Suppressor macrophage (primary cell): Measurements from ENCODE around the gene MPHOSPH9.
A peak's percentile ranks its signal among the peaks of the same experiment; 100 is the strongest.

ENCODE experiments used
- DNase-seq, 4 experiments: peaks; one replicate each; pipeline ENCODE4 v3.0.0-alpha.2; 2020 to 2022

MPHOSPH9 gene

DNA sequence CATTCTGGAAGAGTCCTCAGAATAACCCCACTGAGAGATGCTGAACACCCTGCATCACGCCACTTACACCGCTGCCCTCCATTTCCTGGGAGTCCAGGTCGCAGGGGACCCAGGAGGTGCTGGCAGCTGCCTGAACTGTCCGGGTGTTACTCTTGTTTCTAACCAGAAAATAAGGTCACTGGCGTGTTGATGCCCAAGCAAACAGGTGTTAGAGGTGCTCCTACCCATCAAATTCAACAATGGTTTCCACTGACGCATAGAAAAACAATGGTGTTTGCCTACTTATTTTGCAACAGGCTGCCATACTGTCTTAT, 105.8 kb downstream of the MPHOSPH9 start:
- no peak for DNase-seq

DNA sequence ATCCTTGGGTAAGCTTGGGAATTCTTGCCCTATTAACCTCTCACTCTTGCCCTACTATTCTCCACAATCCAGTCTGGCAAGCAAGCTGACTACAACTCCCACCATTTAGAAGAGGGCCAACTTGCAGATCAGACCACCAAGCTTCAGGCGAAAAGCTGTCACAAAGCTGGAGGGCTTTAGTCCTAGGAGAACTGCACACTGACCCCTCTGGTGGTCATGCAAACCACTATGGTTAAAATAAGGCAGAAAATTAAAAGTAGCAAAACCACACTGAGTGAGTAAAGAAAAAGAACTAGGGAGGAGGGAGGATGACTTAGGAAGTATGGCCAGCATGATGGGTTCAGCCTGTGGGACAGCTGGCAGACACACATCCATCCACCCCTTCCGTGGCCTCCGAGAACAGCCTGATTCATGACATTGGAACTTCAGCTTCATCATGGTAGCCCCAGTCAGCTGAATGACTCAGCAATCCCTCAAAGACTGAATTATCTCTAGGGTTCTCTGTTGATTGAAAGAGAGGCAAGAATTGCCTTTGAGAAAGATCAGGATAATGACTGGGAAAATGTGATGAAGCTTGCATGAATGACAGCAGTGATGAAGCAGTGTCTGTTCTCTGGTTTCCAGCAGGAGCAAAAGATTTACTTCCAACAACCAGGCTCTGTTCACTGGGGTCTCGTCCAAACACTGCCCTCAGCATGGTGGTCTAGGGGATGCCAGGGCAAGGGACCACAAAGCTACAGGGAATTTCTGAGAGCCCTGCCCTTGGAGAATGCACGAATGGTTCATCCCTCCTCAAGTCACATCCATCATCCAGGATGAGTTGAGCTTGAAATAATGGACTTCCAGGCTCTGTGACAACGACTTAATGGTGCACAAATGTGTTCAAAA, 106.4 kb downstream of the MPHOSPH9 start:
- DNase-seq, result no peak

DNA sequence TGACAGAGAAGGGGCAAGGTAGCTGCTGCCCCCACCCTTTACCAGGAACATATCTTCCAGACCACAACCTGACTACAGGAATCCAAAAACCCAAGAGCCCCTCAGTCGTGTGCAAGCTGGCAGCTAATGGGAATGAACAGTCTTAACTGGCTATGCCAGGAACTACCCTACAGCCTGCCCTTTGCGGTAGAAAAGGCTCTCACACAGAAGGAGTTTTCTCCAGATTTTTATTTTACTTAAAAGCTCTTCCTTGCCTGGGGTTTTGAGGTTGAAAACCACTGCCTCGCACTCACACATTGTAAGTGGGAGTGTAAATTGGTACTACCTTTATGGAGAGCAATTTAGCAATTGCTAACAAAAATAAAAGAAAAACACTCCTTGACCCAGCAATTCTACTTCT, 110.3 kb downstream of the MPHOSPH9 start:
- no peak for DNase-seq

DNA sequence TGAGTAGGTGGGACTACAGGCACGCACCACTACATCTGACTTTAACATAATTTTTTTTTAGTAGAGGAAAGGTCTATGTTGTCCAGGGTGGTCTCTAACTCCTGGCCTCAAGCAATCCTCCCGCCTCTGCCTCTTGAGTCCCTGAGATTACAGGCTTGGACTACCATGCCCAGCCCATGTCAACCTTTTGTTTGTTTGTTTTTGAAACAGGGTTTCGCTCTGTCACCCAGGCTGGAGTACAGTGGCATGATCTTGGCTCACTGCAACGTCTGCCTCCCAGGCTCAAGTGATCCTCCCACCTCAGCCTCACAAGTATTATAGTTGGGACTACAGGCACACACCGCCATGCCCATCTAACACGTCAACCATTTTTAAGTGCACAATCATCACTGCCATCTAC, 111.3 kb downstream of the MPHOSPH9 start:
- DNase-seq, result no peak

DNA sequence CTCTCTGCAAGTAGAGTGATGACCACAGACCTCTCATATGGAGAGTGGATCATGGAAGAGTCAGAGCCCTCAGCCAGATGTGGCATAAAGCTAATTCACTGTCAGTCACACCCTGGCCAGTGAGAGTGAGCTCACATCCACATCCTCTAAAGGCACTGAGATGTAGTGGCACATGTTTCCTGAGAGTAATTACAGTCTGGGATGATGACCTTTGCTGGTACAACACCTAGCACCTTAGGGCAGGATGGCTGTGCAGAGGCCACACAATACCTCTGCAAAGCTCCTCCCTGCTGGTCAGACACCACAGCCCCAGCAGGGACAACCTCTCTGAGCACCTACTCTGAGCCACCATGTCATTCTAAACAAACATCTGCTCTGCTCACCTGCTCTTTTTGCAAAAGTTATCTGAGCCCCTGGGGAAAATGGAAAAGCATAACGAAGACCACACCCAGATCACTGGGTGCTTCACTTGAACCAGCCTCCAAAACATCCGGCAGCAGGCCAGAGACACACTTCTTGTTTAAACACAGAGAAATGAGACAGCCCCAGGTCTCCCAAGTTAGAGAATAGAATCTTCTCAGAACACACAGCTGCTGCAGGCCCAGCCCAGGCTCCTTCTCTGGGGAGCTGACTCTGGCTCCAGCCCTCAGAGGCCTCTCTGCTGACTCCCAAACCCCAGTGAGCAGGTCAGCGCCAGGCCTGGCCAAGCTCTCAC, 112.3 kb downstream of the MPHOSPH9 start:
- DNase-seq, result no peak

DNA sequence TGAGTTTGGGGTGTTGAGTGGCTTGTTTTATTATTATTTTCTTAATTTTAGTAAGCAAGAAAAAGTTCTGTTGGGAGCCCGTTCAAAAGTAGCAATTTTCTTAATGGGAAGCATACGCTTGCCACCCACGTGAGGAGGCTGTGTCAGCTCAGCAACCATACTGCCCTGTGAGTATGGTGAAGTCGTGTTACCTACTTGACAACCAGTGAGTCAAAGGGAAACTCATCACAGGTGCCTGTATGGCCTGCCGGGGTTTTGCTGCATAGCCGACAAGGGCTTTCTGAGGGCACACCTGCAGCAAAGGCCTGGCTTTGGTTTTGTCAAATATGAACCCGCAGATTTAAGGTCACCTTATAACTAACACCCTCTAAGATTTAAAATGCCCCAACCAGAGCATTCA, 113.1 kb downstream of the MPHOSPH9 start:
- DNase-seq, result no peak

DNA sequence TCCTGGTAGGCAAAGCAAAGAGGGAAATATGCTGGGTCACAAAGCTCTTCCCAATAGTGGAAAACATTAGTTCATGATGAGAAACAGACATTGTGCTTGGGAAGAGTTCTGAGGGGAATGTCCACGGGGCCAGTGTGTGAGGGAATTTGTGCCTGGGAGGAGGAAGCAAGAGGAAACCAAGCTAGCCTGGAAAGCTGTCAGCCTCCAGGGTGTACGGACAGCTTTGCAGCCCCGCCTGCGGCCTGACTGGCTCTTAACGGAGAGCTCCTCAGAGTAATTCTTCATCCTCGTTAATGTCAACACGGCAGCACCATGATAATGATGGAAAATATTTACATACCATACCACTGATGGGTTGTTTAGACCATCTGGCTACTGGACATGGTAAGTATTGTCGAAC, 114.4 kb downstream of the MPHOSPH9 start:
- DNase-seq, result no peak

DNA sequence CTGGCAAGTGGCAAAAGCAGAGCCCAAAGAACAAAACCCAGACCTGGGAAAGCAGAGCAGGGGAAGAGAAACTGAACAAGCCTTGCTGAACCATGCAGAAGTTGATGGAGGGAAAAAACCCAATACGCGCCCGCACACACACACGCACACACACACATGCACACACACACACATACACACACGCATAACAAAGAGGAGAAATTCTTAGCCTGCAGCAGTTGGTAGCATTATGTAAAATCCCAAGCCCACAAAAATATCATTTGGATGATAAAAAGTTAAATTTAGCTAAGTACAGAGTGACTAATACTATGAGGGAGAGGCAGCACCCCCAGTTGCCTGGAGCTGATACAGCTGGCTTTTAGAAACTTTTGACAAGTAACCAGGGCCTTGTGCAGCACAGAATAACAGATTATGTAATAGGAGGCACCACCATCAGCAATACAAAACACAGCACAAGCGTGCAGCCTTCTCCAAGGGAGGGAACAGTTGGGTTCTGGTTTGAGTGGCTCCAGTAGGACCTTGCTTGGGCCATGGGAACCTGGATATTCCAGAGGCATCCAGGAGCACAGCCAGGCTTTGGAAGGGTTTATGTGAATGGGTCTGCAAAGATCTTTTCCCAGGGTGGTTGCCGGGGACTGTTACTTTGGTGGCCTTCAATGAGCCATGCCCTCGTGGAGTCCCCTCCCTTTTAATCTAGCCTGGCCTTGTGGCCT, 117.4 kb downstream of the MPHOSPH9 start:
- DNase-seq, result peak; percentile 48 to 73 (median 56)

DNA sequence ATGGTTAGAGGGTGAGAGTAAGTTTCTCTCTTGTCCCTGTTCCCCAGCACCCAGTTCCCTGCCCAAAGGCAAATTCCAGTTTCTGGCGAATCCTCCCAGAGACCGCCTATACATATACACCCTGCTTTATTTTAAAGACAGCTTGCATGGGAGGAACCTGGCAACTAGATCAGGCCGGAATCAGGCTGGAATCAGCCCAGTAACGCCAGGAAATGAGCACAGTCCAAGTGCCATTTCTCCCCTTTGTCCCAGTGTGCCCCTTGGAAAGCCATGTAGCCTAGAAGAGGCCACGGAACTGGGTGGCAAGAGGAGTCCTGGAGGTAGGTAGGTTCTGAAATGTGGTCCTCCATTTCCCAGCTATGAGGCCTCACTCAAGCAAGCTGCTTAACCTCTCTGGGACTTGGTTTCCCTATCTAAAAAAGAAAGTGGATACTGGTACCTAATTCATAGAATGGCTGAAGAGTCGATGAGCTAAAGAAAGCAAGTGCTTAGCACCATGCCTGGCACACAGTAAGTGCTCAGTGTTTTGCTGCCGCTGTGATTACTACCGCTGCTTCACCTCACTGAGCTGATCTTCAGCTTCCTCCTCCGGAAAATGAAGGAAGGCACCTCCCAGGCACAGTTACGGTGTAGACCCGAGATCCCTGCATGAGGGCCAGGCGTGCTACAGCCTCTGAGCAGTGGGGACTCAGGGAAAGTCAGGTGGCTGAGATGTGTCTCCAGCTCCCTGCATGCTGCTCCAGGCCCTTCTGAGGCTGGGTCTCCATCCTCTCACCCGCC, 118.4 kb downstream of the MPHOSPH9 start:
- no peak for DNase-seq

DNA sequence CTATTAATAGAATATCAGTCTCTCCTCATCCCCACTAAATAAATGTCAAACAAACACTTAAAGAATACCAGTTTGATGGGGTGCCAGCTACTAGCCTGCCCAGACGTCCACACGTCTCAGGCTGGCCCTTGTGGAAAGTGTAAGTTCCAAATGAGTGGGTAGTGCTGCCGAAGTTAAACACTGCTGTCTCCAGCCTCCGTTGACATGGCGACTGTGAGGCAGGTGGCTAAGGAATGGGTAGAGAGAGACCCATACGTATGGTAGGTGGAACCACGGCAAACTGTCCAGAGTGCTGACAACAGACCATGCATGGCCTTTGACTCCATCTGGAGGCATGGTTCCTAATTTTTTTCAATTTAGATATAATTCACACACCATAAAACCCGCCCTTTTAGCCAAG, 119.9 kb downstream of the MPHOSPH9 start:
- no peak for DNase-seq

DNA sequence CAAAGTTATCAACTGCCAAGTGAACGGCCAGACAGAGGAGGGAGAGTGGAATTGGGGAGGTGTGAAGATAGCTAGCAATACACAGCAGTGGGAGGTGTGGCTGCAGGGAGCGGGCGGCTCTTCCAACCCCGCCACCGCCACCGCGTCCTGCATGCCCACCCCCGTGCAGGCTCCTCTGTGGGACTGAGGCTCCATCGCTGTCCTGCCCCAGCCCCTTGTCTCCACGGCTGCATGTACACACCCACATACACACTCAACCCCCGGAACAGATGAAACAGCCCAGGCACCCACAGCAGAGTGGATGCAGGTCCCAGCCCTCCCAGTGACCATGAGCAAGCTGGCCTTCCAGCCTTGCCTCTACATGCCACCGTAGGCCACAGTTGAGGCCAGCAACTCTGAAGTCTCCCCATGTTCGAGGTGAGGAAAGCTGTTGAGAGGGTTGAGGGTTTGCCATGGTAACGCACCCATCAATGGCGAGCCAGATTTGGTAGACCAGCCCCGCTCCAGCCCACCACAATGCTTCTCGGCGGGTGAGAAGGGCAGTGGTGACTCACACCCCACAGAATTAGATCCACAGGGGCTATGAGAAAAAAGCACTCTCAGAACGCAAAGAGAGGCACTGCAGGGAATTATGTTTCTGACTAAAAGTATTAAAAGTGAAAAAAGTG, 121.3 kb downstream of the MPHOSPH9 start:
- no peak for DNase-seq

DNA sequence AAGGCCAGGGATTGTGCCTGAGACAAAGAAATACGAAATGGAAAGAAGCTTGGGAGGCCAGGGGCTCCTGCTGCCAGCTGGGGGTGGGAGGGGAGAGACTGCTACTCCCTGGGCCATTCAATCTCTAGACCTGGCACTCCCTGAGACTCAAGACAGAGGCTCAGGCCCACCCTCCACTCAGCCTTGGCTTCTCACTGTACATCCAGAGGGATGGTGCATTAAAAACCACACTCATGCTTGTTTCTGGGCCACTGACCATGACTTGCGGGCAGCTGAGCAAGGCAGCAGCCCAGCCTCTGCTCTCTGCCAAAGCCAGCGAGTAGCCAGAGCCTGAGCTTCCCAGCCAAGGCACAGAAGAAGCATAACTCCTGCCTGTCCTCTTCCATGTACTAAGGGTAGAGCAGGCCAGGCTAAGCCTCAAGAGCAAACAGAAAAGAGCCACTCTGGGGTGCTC, 123.6 kb downstream of the MPHOSPH9 start:
- DNase-seq, result no peak

DNA sequence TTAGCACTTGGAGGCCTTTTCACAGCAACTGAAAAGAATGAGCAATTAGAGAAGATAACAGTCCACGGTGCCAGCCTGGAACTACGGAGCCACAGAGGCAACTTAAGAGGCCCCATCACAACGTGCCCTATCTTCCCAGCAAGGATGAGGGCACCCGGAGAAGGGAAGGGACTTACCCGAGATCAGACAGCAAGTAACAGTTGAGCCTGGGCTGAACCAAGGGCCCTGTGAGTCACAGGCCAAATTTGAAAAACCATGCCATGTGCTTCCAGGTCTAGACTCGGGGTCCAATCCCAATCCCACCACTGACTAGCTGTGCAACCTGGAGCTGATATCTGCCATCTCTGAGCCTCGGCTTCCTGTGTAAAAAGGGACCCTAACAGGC, 124.3 kb downstream of the MPHOSPH9 start:
- no peak for DNase-seq

DNA sequence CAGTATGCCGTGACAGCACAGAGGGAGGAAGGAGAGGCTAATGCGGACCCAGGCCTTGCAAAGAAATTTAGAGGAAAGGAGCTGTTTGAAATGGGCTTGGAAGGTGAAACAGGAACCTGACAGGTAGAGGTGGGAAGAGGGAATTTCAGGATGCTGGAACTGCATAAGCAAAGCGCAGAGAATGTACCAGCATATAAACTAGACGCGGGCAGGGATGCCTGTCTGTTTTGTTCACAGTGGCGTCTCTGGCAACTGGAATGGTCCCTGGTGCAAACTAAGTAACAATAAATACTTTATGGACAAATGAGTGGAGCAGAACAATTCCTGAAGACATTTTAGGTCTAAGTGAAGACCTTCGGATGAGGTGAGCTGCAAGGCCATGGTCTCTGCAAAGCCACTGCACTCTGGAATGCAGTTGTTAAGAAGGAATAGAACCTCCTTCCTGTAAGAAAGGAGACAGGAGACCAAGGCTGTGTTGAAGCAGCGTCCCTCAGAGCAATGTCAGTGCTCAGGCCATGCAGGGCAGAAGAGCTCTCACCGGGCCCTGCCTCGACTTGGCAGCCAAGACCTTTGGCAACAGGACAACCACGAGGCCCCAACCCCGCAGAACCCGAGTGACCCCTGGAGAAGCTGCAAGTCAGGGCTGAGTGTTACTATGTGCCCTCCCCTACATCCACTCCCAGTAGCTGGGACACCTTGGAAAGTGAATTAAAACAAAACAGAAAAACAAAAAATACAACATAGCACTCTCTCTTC, 124.8 kb downstream of the MPHOSPH9 start:
- DNase-seq, result no peak

DNA sequence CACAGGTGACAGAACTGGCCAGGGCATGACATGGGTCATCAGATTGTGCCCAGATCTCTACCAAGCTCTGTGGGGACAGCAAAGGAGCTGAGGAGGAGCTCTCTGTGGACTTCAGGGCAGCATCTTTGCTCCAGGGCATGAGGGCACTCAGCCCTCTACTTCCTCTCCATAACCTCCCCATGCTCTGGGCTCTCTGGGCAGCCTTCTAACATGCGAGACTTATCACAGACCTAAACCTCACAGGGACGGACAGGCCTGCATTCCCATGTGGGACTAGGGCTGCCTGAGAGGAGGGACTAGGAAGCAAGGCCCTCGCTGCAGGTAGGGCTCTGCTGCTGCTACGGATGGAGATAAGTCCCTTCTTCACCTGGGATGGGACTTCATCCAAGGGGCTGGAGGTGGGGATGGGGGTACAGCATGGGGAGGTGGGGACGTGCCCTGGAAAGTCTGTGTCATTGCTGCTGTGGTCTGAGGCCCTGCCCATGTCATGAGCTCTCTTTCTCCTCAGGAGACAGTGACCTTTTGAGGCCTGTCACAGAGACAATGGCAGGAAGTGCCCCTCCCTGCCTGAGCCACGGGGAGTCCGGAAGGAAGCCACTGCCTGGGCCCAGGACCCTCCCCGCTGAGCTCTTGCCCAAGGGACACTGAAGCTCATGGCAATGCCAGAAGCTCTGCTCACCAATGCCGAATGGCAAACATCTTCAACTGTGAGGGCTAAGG, 126.1 kb downstream of the MPHOSPH9 start:
- peak; percentile 33 to 64 (median 58) for DNase-seq

DNA sequence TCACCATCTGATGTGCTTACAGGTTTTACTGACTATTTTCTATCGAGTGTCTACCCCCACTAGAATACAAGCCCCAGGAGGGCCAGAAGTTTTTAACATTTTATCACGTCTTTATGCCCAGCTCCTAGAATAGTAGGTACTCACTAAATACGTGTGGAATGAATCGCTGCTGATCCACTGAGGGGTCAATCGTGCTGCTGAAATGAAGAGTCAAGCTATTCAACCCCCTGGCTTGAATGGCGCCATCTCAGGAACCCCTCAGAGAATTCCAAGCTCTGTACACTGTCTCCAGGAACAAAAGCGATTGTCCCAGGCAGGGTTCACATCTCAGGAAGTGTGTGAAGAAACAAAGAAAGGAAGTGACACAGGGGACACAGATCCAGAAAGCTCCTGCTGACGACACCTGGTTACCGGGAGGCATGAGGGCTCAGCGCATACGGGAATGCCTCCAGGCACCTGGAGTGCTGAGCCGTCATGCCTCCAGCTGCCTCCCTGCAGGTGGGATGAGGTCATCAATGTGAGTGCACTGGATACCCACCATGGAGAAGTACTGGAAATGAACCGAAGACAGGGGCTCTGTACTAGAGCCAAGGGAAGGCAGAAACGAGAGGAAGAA, 127.6 kb downstream of the MPHOSPH9 start:
- no peak for DNase-seq

DNA sequence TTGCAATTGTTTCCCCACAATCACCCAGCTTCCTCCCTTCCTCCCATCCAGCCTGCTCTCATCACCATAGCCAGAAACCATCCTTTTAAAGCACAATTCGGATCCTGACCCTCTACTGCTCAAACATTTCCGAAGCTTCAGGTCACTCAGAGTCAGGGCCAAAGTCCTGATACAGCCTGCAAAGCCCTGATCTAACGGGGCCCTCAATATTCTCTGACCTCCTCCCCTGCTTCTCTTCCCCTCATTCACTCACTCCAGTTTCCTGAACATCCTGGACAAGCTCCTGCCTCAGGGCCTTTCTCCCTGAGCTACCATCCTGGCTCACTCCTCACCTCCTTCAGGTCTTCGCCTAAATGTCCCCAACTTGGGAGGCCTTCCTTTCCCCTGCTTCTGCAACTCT, 128.1 kb downstream of the MPHOSPH9 start:
- DNase-seq, result no peak
